Left ventricle myocardium inferior (tissue), 1 donor: ENCODE data around the gene NDST1. TPM values are rescaled to one million over a fixed set of nuclear protein-coding genes. Genes with fewer than 3 reads are reported as not detected.

ENCODE experiments used
- DNase-seq: peaks from one replicate; pipeline ENCODE4 v3.0.0-alpha.2; 2020
- H3K27ac ChIP-seq: fragments of 200-600 bp; replicated peaks from 2 replicates; pipeline ENCODE4 v1.8.0; 2021
- H3K27me3 ChIP-seq: fragments of 200-600 bp; 2 replicates; pipeline ENCODE4 v1.8.0; 2021; ENCODE audit warnings: low read depth
- H3K36me3 ChIP-seq: fragments of 200-600 bp; 2 replicates; pipeline ENCODE4 v1.8.0; 2021
- H3K4me1 ChIP-seq: fragments of 200-600 bp; 2 replicates; pipeline ENCODE4 v1.8.0; 2021
- H3K4me3 ChIP-seq: fragments of 200-600 bp; 2 replicates; pipeline ENCODE4 v1.8.0; 2021; ENCODE audit warnings: mild to moderate bottlenecking, moderate library complexity
- H3K9me3 ChIP-seq: fragments of 200-600 bp; replicated peaks from 2 replicates; pipeline ENCODE4 v1.8.0; 2021
- CTCF ChIP-seq: fragments of 200-600 bp; IDR thresholded peaks from 2 replicates; pipeline ENCODE4 v1.8.0; 2021; ENCODE audit warnings: antibody characterized with exemption, mild to moderate bottlenecking, borderline replicate concordance
- intact Hi-C: fragments of 100-400 bp; cut with micrococcal nuclease; formaldehyde crosslinking; loops from one replicate; pipeline ENCODE4 v1.11.0; 2022
- total RNA-seq: library from RNA; stranded (reverse); fragmentation: NEBNext Ultra II Directional; extraction: Animal tissue kit (Norgen Biotek cat#: 25700); gene quantifications from one replicate; pipeline ENCODE4 v1.2.1, GENCODE V29; 2021
- donor health status: DM: no; HTN: yes; CAD: no; lungs with severe emphysema.

Gene NDST1
- total RNA-seq, 1 donor from 2014 or later, result 58.9 TPM

GRCh38 chr5:150541895-150542294 is 34.0 kb downstream of the NDST1 start:
- Histone ChIP-seq H3K27me3 (no peaks in the 10 kb centered on the region), H3K4me1 (peaks cover 72% of the 10 kb centered on the region), H3K36me3 (peaks cover 93% of the 10 kb centered on the region), H3K9me3 (no peaks in the 10 kb centered on the region), H3K27ac (peak overlapping the region; percentile 87), H3K4me3 (no peak overlapping the region)
- TF ChIP-seq CTCF, result no peak
- DNase-seq, result no peak
- intact Hi-C loops, result no loop called here

- no peak for TF ChIP-seq CTCF
- no peaks in the 10 kb centered on the region for H3K27me3 ChIP-seq
- DNase-seq, result no peak
- intact Hi-C loops, result no loop called here
- H3K27ac ChIP-seq, result peak overlapping the region; percentile 87
- no peaks in the 10 kb centered on the region for H3K9me3 ChIP-seq
- H3K4me1 ChIP-seq, result peaks cover 61% of the 10 kb centered on the region
- peaks cover 92% of the 10 kb centered on the region for H3K36me3 ChIP-seq
- no peak overlapping the region for H3K4me3 ChIP-seq
Observed at GRCh38 chr5:150542933-150543445, 35.1 kb downstream of the NDST1 start.

GRCh38 chr5:150544611-150545219 is 36.8 kb downstream of the NDST1 start:
- TF ChIP-seq CTCF, result peak; percentile 95
- H3K27ac ChIP-seq, result peak overlapping the region; percentile 15

GRCh38 chr5:150545246-150545645 is 37.3 kb downstream of the NDST1 start:
- DNase-seq, result no peak
- no peaks in the 10 kb centered on the region for H3K9me3 ChIP-seq
- H3K4me1 ChIP-seq, result peaks cover 39% of the 10 kb centered on the region
- intact Hi-C loops, result no loop called here
- no peak overlapping the region for H3K4me3 ChIP-seq
- no peak overlapping the region for H3K27ac ChIP-seq
- TF ChIP-seq CTCF, result no peak
- H3K36me3 ChIP-seq, result peaks cover 92% of the 10 kb centered on the region
- H3K27me3 ChIP-seq, result no peaks in the 10 kb centered on the region

More at GRCh38 chr5:150544611-150545219, 36.8 kb downstream of the NDST1 start:
- H3K36me3 ChIP-seq, result peaks cover 92% of the 10 kb centered on the region
- peak; percentile 74 for DNase-seq
- H3K4me3 ChIP-seq, result no peak overlapping the region
- H3K9me3 ChIP-seq, result no peaks in the 10 kb centered on the region
- H3K4me1 ChIP-seq, result peaks cover 44% of the 10 kb centered on the region
- intact Hi-C loops, result no loop called here
- no peaks in the 10 kb centered on the region for H3K27me3 ChIP-seq

- no peaks in the 10 kb centered on the region for H3K9me3 ChIP-seq
- intact Hi-C loops, result no loop called here
- no peak overlapping the region for H3K27ac ChIP-seq
- peaks cover 93% of the 10 kb centered on the region for H3K36me3 ChIP-seq
- no peaks in the 10 kb centered on the region for H3K27me3 ChIP-seq
- H3K4me1 ChIP-seq, result peaks cover 10% of the 10 kb centered on the region
- no peak overlapping the region for H3K4me3 ChIP-seq
- no peak for TF ChIP-seq CTCF
- DNase-seq, result no peak
Observed at GRCh38 chr5:150548123-150548522, 40.2 kb downstream of the NDST1 start.
